Left forelimb (tissue), 1 donor: Measurements from ENCODE around the gene PPM1A.
"Not testable (repeated sequence)": the region's sequence is repeated elsewhere in the genome, so short reads cannot be mapped to it uniquely, and the experiment has no call there.

Experiments used
- DNase-seq: peaks from one replicate; pipeline ENCODE4 v3.0.0-alpha.2; 2018; ENCODE audit warnings: low spot score

Gene PPM1A

GRCh38 chr14:60266021-60266937, 17.3 kb downstream of the PPM1A start:
- DNase-seq = no peak

- DNase-seq = no peak
Observed at GRCh38 chr14:60272177-60272576, 23.2 kb downstream of the PPM1A start.

GRCh38 chr14:60273956-60274355, 24.9 kb downstream of the PPM1A start:
- no peak for DNase-seq

DNA sequence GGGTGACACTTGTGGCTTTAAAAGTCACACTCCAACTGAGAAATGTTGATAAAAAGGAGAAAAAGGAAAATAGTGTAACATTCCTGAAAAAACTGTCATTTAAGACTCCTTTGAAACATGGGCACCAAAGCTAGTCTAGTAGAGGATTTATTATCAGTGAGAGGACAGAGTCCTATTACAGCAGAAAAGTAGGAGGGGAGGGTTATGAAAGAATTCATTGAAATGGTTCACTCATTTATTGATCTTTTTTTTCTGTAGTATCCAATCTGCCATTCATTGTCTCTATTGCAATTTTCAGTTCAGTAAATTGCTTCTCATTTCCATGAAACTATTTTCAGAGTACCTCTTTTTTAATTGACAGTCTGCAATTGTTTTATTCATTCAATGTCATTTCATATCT, 25.4 kb downstream of the PPM1A start:
- no peak for DNase-seq

DNA sequence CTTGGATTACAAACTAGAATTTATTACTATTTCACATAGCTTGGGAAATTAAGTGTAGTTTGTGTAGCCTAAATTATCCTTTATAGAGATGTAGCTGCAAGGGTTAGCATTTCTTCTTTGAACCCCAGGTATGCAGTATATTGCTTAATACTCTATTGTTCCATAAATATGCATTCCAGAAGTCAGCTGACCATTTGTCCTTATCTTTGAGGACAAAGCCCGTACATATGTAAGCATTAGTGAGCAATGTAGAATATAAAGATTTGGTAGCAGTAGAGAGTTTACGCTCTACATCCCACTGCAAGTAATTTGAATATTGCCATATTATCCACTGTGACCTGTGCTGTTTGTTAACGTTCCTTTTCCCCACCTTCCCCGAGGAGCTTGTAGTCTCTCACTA, 26.9 kb downstream of the PPM1A start:
- no peak for DNase-seq

GRCh38 chr14:60276347-60276746, 27.3 kb downstream of the PPM1A start:
- no peak for DNase-seq

DNA sequence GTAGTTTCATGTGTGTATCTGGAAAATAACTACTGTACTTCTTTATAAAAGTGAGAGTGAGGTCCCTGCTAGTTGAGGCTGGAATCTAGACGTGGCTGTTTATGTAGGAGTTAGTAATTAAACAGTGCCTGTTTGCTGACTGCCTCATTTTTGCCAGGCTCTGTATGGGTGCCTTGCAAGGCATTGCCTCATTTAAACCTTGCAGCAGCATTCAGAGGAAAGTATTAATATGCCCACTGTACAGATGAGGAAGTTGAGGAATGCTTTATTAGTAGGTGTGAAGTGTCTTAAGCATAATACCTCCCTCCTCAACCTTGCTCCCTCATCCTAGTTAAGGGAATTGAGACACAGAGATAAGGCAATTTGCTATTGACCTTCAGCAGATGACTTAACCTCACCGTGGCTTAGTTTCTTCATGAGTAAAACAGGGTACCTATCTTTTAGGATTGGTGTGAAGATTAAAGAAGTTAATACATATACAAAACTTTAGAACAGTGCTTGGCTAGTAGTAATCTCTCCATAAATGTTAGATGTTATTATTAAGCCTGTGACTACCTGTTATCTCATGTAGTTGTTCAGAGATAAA, 28.7 kb downstream of the PPM1A start:
- no peak for DNase-seq

DNA sequence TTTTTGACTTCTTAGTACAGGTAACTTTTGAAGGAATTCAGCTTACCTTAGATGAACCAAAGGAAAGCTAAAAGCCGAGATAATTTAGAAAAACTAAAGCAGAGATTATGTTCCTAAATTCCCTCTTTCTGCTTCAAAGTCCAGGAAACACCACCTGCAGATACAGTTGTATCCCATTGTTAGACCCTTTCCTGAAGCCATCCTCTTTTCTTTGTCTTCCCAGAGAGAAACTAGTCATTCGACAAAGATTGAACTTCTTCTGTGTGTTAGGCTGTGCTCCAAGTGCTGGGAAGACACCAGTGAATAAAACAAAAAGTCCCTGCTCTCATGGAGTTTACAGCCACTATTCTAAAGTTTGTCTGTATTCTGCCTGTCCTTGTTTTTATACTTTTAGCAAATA, 29.3 kb downstream of the PPM1A start:
- no peak for DNase-seq

- no peak for DNase-seq
Observed at GRCh38 chr14:60287452-60287851, 38.4 kb downstream of the PPM1A start.

GRCh38 chr14:60288279-60288678, 39.3 kb downstream of the PPM1A start:
- DNase-seq = no peak

DNA sequence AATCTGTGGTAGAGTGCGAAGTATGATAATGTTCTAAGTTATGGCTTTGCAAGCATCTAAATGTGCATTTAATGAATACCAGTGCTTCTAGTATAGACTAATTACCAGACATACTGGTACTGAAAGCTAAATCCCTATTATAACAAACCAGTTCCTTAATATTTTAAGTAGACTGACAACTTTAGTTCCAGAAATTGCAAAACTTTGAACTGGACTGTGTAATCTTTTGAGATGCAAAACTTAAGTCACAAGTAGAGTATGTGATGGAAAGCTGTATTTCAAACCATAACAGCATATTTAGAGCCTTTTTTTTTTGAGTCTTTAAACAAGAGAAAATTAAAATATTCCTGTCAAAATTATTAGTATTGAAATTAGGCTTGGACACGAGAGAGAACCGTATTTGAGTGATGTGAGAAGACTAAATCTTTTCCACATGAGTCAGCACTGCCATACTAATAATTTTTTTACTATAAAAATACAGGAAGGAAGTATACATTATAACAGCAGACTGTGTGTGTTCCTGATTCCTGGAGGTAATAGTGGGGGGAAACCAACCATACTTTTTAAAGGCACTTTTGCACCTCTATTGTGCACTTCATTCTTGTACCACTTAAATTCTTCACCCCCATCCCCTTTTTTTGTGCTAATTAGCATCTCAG, 45.5 kb downstream of the PPM1A start:
- DNase-seq = no peak

DNA sequence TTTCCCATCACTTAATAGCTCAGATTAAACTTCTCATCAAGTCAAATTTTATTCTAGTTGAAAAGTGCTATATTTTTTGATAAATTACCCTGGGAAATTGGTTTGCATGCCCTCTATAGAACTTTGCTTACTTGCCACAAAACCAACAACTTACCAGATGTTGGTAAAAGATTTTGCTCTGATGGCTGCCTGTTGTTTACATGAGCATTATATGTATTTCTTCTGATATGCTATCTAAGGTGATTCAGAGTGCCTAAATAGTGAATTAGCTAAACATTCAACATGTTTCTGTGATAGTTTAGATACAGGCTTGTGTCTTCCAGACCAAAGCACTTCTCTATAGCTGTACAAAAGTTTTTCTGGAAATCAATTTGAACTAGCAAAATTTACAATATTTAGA, 51.0 kb downstream of the PPM1A start:
- DNase-seq = no peak

DNA sequence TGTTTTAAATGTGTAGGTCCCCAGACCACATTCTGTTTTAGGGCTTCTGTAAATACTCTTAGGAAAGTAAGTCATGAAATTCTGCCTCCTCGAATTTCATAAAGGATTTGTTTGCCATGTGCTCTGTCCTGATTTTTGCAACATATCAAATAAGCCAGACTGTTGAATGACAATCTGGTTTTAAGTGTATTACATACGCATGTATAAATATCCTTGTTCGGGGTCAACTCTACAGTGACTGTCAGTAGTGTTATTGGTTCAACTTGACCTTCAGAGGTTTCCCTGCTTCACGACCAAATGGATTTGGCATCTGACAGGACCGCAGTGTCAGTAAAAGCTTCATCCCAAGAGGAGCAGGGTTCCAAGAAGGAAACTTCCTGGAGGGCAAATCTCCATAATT, 52.7 kb downstream of the PPM1A start:
- DNase-seq = no peak

DNA sequence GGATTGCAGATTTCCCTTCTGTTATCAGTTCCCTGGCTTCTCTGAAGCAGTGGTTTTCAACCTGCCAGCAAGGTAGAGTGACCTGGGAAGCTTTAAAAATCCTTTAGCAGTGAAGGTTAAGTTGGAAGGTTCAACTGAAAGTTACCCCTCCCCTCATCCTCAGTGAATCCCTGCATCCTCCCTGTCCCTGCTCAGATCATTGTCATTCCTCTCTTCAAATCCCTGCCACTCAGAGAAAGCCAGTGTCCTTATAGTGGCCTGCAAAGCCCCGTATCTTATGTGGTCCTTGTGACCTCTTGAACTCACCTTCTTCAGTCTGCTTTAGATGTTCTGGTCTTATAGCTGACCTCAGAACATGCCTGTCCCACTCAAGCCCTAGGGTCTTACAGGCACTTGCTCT, 53.6 kb downstream of the PPM1A start:
- DNase-seq = no peak

- DNase-seq = no peak
Observed at GRCh38 chr14:60303745-60304144, 54.7 kb downstream of the PPM1A start.

GRCh38 chr14:60304509-60304908, 55.5 kb downstream of the PPM1A start:
- DNase-seq = no peak

GRCh38 chr14:60309867-60310552, 61.0 kb downstream of the PPM1A start:
- no peak for DNase-seq

DNA sequence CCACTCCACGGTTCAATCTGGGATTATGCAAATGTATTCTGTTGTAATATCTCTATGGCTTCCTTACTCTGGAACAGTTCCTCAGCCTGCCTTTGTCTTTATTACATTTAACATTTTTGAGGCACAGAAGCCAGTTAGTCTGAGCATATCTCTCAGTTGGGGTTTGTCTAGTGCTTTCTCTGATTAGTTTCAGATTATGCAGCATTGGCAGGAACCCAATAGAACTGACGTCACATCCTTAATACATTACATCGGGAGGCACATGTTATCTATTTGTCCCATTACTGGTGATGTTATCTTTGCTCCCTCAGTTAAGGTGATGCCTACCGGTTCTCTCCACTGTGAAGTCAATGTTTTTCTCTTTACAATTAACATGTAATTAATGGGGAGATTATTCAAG, 62.4 kb downstream of the PPM1A start:
- DNase-seq = no peak

DNA sequence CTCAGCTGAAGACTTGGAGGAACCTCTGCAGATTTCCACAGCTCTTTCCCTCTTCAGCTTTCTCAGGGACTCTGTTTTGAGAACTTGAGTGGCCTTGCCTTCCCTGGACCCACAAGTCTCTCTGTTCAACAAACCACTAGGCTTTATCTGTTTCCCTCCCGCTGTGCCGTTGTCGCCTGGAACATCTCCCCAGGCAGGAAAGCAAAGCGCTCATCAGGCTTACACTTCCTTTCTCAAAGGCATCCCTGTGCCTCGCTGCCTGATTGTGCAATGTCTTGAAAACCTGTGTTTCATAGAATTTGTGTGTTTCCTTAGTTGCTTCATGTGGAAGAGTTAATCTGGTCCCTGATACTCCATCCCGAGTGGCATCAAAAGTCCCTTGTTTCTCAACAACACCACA, 64.1 kb downstream of the PPM1A start:
- no peak for DNase-seq

GRCh38 chr14:60315196-60315990, 66.4 kb downstream of the PPM1A start:
- no peak for DNase-seq

DNA sequence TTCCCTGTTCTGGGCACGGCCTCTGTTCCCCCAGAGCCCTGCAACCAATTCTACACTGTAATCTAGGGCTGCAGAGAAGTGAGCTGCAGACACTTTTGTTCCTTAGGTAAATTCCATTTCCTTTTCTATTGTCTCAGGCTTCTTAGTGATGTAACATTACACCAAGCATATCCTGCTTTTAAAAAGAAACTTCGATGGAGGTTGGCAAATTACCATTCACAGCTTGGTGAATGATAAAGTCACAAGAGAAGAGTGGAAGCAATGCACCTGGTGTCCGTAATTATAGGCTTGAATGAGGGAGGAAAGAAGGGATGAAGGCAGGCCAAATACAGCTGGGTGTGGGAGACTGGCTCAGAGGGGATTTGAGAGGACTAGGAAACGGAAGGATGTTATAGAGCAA, 68.6 kb downstream of the PPM1A start:
- DNase-seq = no peak

DNA sequence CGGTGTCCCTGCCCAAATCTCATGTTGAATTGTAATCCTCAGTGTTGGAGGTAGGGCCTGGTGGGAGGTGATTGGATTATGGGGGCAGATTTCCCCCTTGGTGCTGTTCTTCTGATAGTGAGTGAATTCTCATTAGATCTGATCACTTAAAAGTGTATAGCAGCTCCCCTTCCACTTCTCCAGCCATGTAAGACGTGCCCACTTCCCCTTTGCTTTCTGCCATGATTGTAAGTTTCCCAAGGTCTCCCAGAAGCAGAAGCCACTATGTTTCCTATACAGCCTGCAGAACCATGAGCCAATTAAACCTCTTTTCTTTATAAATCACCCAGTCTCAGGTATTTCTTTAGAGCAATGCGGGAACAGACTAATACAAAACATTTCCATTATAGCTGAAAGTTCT, 71.8 kb downstream of the PPM1A start:
- DNase-seq = not testable (repeated sequence)
